ENCODE data around the gene LGSN. TPM values are rescaled to one million over a fixed set of nuclear protein-coding genes. Genes with fewer than 3 reads are reported as not detected.

Gene LGSN
- total and polyA plus RNA-seq, 2 donors (not counting 3 experiments of a cell fraction or from before 2014, with no cell fraction given) = not detected

DNA sequence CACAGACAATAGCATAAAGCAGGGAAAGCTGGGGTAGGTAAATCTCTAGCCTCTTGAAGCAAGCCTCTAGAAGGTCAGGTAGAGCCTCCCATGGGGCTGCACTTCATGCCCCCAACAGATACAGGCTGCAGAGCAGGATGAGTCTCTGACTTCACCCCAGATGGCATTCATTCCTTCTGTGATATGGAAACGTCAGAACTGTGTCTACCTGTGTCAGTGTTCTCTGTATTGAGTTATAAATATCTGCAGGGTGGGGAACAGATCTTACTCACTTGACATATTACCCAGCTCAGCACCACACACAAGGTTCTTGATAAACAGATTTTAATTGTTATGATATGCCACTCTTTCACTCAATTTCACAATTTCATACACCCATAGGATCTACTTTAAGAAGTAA lies 2.1 kb downstream of the LGSN start:
- no peak for TF ChIP-seq POLR2A (IDR thresholded peaks at IDR 0.05; ENCODE audit: low read depth, low read length)
- no peak for TF ChIP-seq EZH2 (IDR thresholded peaks at IDR 0.05; ENCODE audit: borderline replicate concordance, low read depth, low read length, severe bottlenecking)
- TF ChIP-seq, protein P1, sequence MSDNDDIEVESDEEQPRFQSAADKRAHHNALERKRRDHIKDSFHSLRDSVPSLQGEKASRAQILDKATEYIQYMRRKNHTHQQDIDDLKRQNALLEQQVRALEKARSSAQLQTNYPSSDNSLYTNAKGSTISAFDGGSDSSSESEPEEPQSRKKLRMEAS (IDR thresholded peaks at IDR 0.05; ENCODE audit: insufficient read depth, insufficient read length) = no peak
- H3K36me3 ChIP-seq (ENCODE audit: control insufficient read depth in 2 of 2, extremely low read depth in 1 of 2, insufficient read depth in 2 of 2, low read length in 2 of 2) = no peaks in the 10 kb centered on the region
- H3K27ac ChIP-seq (ENCODE audit: insufficient read depth, low read depth, low read length) = no peak overlapping the region
- peaks cover 0 to 5% of the 10 kb centered on the region in 2 experiments for H3K27me3 ChIP-seq (ENCODE audit: control insufficient read depth in 2 of 2, insufficient read depth in 2 of 2, low read length in 2 of 2)
- intact Hi-C loops (cut with micrococcal nuclease) (no loop called here), dilution Hi-C loops (cut with MboI; ENCODE audit: extremely low pct_ligation_motif_present, low sequenced_read_pairs) (no loop called here)
- H3K79me2 ChIP-seq (ENCODE audit: control insufficient read depth, insufficient read depth, low read length) = no peaks in the 10 kb centered on the region
- no peak for FAIRE-seq
- no peaks in the 10 kb centered on the region for H3K9me3 ChIP-seq (replicated peaks; ENCODE audit: control insufficient read depth, insufficient read depth, low read length)
- BruUV-seq (replicated peaks) = no TSS peak
- no peaks in the 10 kb centered on the region for H4K20me1 ChIP-seq (replicated peaks; ENCODE audit: control insufficient read depth, extremely low read depth, insufficient read depth, low read length)
- no peaks in the 10 kb centered on the region for H3K4me1 ChIP-seq (ENCODE audit: control insufficient read depth, extremely low read depth, insufficient read depth, low read length)
- no peak overlapping the region for H2AFZ ChIP-seq (ENCODE audit: low read depth, low read length)
- no peak for DNase-seq (ENCODE audit: low read depth, low spot score)
- no peak overlapping the region for H3K9ac ChIP-seq (replicated peaks; ENCODE audit: extremely low read depth, insufficient read depth, low read length)
- POLR2A ChIA-PET = no interaction called here
- H3K4me3 ChIP-seq (replicated peaks in 1 of 3; ENCODE audit: insufficient read depth in 1 of 3, low read depth in 1 of 3, low read length in 3 of 3) = no peak overlapping the region
- H3K9me1 ChIP-seq (replicated peaks; ENCODE audit: control insufficient read depth, extremely low read depth, insufficient read depth, low read length) = no peaks in the 10 kb centered on the region
- H3K4me2 ChIP-seq (ENCODE audit: insufficient read depth, low read length) = no peak overlapping the region
- CTCF ChIA-PET = interaction anchor here (1.2 kb wide), 1 partner anchor 10 kb away, joined by 3 read pairs; no protein-coding TSS in a partner anchor

- no peaks in the 10 kb centered on the region for H4K20me1 ChIP-seq (replicated peaks; ENCODE audit: control insufficient read depth, extremely low read depth, insufficient read depth, low read length)
- H3K4me1 ChIP-seq (ENCODE audit: control insufficient read depth, extremely low read depth, insufficient read depth, low read length) = no peaks in the 10 kb centered on the region
- no peaks in the 10 kb centered on the region for H3K9me3 ChIP-seq (replicated peaks; ENCODE audit: control insufficient read depth, insufficient read depth, low read length)
- H3K9ac ChIP-seq (replicated peaks; ENCODE audit: extremely low read depth, insufficient read depth, low read length) = no peak overlapping the region
- no peaks in the 10 kb centered on the region for H3K36me3 ChIP-seq (ENCODE audit: control insufficient read depth in 2 of 2, extremely low read depth in 1 of 2, insufficient read depth in 2 of 2, low read length in 2 of 2)
- FAIRE-seq = no peak
- H3K27me3 ChIP-seq (ENCODE audit: control insufficient read depth in 2 of 2, insufficient read depth in 2 of 2, low read length in 2 of 2) = peaks cover 0 to 5% of the 10 kb centered on the region in 2 experiments
- ChIA-PET CTCF (no interaction called here), POLR2A (no interaction called here)
- no peaks in the 10 kb centered on the region for H3K9me1 ChIP-seq (replicated peaks; ENCODE audit: control insufficient read depth, extremely low read depth, insufficient read depth, low read length)
- H3K4me3 ChIP-seq (replicated peaks in 1 of 3; ENCODE audit: insufficient read depth in 1 of 3, low read depth in 1 of 3, low read length in 3 of 3) = no peak overlapping the region
- intact Hi-C loops (cut with micrococcal nuclease) (no loop called here), dilution Hi-C loops (cut with MboI; ENCODE audit: extremely low pct_ligation_motif_present, low sequenced_read_pairs) (no loop called here)
- no peak overlapping the region for H2AFZ ChIP-seq (ENCODE audit: low read depth, low read length)
- BruUV-seq (replicated peaks) = no TSS peak
- no peak overlapping the region for H3K27ac ChIP-seq (ENCODE audit: insufficient read depth, low read depth, low read length)
- no peak for TF ChIP-seq GATA2 (IDR thresholded peaks at IDR 0.05; ENCODE audit: insufficient read depth, insufficient read length, low read depth, low read length)
- TF ChIP-seq JUN (IDR thresholded peaks at IDR 0.05; ENCODE audit: borderline replicate concordance, insufficient read depth, insufficient read length, low read depth) = no peak
- TF ChIP-seq EZH2 (IDR thresholded peaks at IDR 0.05; ENCODE audit: borderline replicate concordance, low read depth, low read length, severe bottlenecking) = no peak
- TF ChIP-seq POLR2A (IDR thresholded peaks at IDR 0.05; ENCODE audit: low read depth, low read length) = no peak
- TF ChIP-seq, protein P1 (IDR thresholded peaks at IDR 0.05; ENCODE audit: insufficient read depth, insufficient read length) = no peak
- TF ChIP-seq MYC (IDR thresholded peaks at IDR 0.05; ENCODE audit: low read depth, low read length) = no peak
- TF ChIP-seq CTCF (IDR thresholded peaks at IDR 0.05; ENCODE audit: extremely low read depth in 1 of 2, insufficient read depth in 1 of 2, low read depth in 1 of 2, low read length in 2 of 2) = no peak
- no peak for TF ChIP-seq FOS (IDR thresholded peaks at IDR 0.05; ENCODE audit: borderline replicate concordance, insufficient read depth, low read length)
- no peak for TF ChIP-seq POLR2AphosphoS5 (IDR thresholded peaks at IDR 0.05; ENCODE audit: insufficient read depth, low read depth, low read length)
- no peak overlapping the region for H3K4me2 ChIP-seq (ENCODE audit: insufficient read depth, low read length)
- no peaks in the 10 kb centered on the region for H3K79me2 ChIP-seq (ENCODE audit: control insufficient read depth, insufficient read depth, low read length)
- DNase-seq (ENCODE audit: low read depth, low spot score) = no peak
These were observed 3.7 kb downstream of the LGSN start for GRCh38 chr6:63316113-63316512.
